H9 (cell line): ENCODE measurements around the gene CXCL10. TPM values are rescaled to one million over a fixed set of nuclear protein-coding genes. Genes with fewer than 3 reads are reported as not detected.

Source experiments
- DNase-seq: peaks from one replicate; pipeline ENCODE4 v3.0.0-alpha.2; 2017
- H2AFZ ChIP-seq: one replicate; pipeline ENCODE4 v1.6.1; 2013; ENCODE audit warnings: mild to moderate bottlenecking, low read length, control low read depth, moderate library complexity
- H2AK5ac ChIP-seq: 2 replicates; pipeline ENCODE4 v1.6.1; 2013; ENCODE audit warnings: low read length, control low read depth, mixed read lengths; ENCODE audit not compliant: insufficient read length
- H2BK120ac ChIP-seq: one replicate; pipeline ENCODE4 v1.6.1; 2013; ENCODE audit warnings: low read depth, mild to moderate bottlenecking, low read length, control low read depth, inconsistent platforms; ENCODE audit not compliant: poor library complexity, severe bottlenecking
- H2BK12ac ChIP-seq: 2 replicates; pipeline ENCODE4 v1.6.1; 2013; ENCODE audit warnings: low read length, control low read depth, mixed read lengths, low read depth; ENCODE audit not compliant: insufficient read length
- H2BK15ac ChIP-seq: 2 replicates; pipeline ENCODE4 v1.6.1; 2013; ENCODE audit warnings: low read depth, low read length, control low read depth
- H2BK20ac ChIP-seq: one replicate; pipeline ENCODE4 v1.6.1; 2013; ENCODE audit warnings: low read depth, mild to moderate bottlenecking, low read length, control low read depth, inconsistent platforms; ENCODE audit not compliant: poor library complexity, severe bottlenecking
- H2BK5ac ChIP-seq: 2 replicates; pipeline ENCODE4 v1.6.1; 2013; ENCODE audit warnings: low read length, control low read depth, mixed read lengths; ENCODE audit not compliant: insufficient read length
- H3K14ac ChIP-seq: 2 replicates; pipeline ENCODE4 v1.6.1; 2013; ENCODE audit warnings: low read length, control low read depth; ENCODE audit not compliant: insufficient read depth
- H3K18ac ChIP-seq: 2 replicates; pipeline ENCODE4 v1.6.1; 2013; ENCODE audit warnings: low read depth, mild to moderate bottlenecking, mixed read lengths, low read length, control low read depth; ENCODE audit not compliant: insufficient read length
- H3K23ac ChIP-seq: 2 replicates; pipeline ENCODE4 v1.6.1; 2013; ENCODE audit warnings: low read length, control low read depth, mixed read lengths, low read depth; ENCODE audit not compliant: insufficient read length
- H3K23me2 ChIP-seq: 2 replicates; pipeline ENCODE4 v1.6.1; 2013; ENCODE audit warnings: low read depth, mild to moderate bottlenecking, mixed read lengths, low read length, control low read depth; ENCODE audit not compliant: insufficient read length, poor library complexity, severe bottlenecking
- H3K27ac ChIP-seq: 2 replicates; pipeline ENCODE4 v1.5.1; 2013; ENCODE audit warnings: low read length, control low read depth, mixed read lengths, low read depth; ENCODE audit not compliant: insufficient read length
- H3K27me3 ChIP-seq: 2 replicates; pipeline ENCODE4 v1.6.1; 2013; ENCODE audit warnings: low read length, control low read depth, inconsistent platforms; ENCODE audit not compliant: insufficient read depth
- H3K4ac ChIP-seq: 2 replicates; pipeline ENCODE4 v1.6.1; 2013; ENCODE audit warnings: low read depth, mild to moderate bottlenecking, control low read depth, inconsistent platforms, low read length, moderate library complexity
- H3K4me1 ChIP-seq: 2 replicates; pipeline ENCODE4 v1.6.1; 2013; ENCODE audit warnings: low read length, control low read depth, inconsistent platforms; ENCODE audit not compliant: insufficient read depth
- H3K4me2 ChIP-seq: 2 replicates; pipeline ENCODE4 v1.6.1; 2013; ENCODE audit warnings: low read length, control low read depth, mixed read lengths; ENCODE audit not compliant: insufficient read length, insufficient read depth
- H3K56ac ChIP-seq: 2 replicates; pipeline ENCODE4 v1.6.1; 2013; ENCODE audit warnings: low read depth, mild to moderate bottlenecking, mixed read lengths, low read length, control low read depth; ENCODE audit not compliant: insufficient read length
- H3K79me1 ChIP-seq: 2 replicates; pipeline ENCODE4 v1.6.1; 2013; ENCODE audit warnings: low read depth, mild to moderate bottlenecking, moderate library complexity, low read length, control low read depth, inconsistent platforms; ENCODE audit not compliant: insufficient read depth, poor library complexity, severe bottlenecking
- H3K79me2 ChIP-seq: 2 replicates; pipeline ENCODE4 v1.6.1; 2013; ENCODE audit warnings: low read length, control low read depth, inconsistent platforms; ENCODE audit not compliant: insufficient read depth
- H3K9ac ChIP-seq: 2 replicates; pipeline ENCODE4 v1.6.1; 2013; ENCODE audit warnings: low read length, control low read depth, mixed read lengths; ENCODE audit not compliant: insufficient read length; ENCODE audit errors: extremely low read depth
- H3K9me3 ChIP-seq: one replicate; pipeline ENCODE4 v1.6.1; 2013; ENCODE audit warnings: low read depth, low read length, inconsistent platforms; ENCODE audit not compliant: control insufficient read depth
- H3T11ph ChIP-seq: one replicate; pipeline ENCODE4 v1.6.1; 2013; ENCODE audit warnings: mild to moderate bottlenecking, low read length, control low read depth, inconsistent platforms
- H4K20me1 ChIP-seq: one replicate; pipeline ENCODE4 v1.6.1; 2013; ENCODE audit not compliant: control insufficient read depth, insufficient read length, insufficient read depth
- H4K5ac ChIP-seq: 2 replicates; pipeline ENCODE4 v1.6.1; 2013; ENCODE audit warnings: low read depth, mild to moderate bottlenecking, mixed read lengths, low read length, control low read depth; ENCODE audit not compliant: insufficient read length
- H4K8ac ChIP-seq: replicated peaks from 2 replicates; pipeline ENCODE4 v1.6.1; 2013; ENCODE audit warnings: low read length, control low read depth, mixed read lengths, low read depth; ENCODE audit not compliant: insufficient read length
- H4K91ac ChIP-seq: 2 replicates; pipeline ENCODE4 v1.6.1; 2013; ENCODE audit warnings: low read depth, mild to moderate bottlenecking, moderate library complexity, mixed read lengths, low read length, control low read depth; ENCODE audit not compliant: insufficient read length
- H3K27ac Mint-ChIP-seq, 3 experiments: 2 replicates in 2 of 3; 3 replicates in 1 of 3; pipeline ENCODE4 v1.8.0; 2020 to 2021; ENCODE audit warnings: mixed read lengths in 3 of 3, mild to moderate bottlenecking in 1 of 3, moderate library complexity in 1 of 3
- H3K27me3 Mint-ChIP-seq: 2 replicates; pipeline ENCODE4 v1.8.0; 2021; ENCODE audit warnings: low read depth, mild to moderate bottlenecking, moderate library complexity, mixed read lengths
- H3K36me3 Mint-ChIP-seq, 3 experiments: 2 replicates in 2 of 3; 3 replicates in 1 of 3; pipeline ENCODE4 v1.8.0; 2020 to 2021; ENCODE audit warnings: low read depth in 3 of 3, mixed read lengths in 3 of 3; ENCODE audit not compliant: insufficient read depth in 1 of 3
- H3K4me1 Mint-ChIP-seq, 2 experiments: 2 replicates each; pipeline ENCODE4 v1.8.0; 2020; ENCODE audit warnings: mixed read lengths in 2 of 2
- H3K4me3 Mint-ChIP-seq, 2 experiments: 2 replicates in 1 of 2; 3 replicates in 1 of 2; pipeline ENCODE4 v1.8.0; 2020 to 2021; ENCODE audit warnings: mild to moderate bottlenecking in 2 of 2, mixed read lengths in 2 of 2, moderate library complexity in 1 of 2
- H3K9me3 Mint-ChIP-seq, 2 experiments: 2 replicates in 1 of 2; 3 replicates in 1 of 2; pipeline ENCODE4 v1.8.0; 2020; ENCODE audit warnings: mild to moderate bottlenecking in 2 of 2, mixed read lengths in 2 of 2, moderate library complexity in 1 of 2
- CTCF ChIP-seq: fragments of 200-600 bp; sonication (generic); conservative IDR thresholded peaks from 3 replicates; pipeline ENCODE4 v1.8.0; 2021; ENCODE audit warnings: antibody characterized with exemption, mild to moderate bottlenecking
- WGBS: extraction: QIAGEN DNeasy Blood & Tissue Kit; methylation state at CpG from one replicate; pipeline ENCODE4 v1.1.7; 2013; ENCODE audit warnings: missing lambda C conversion rate, low lambda C conversion rate, mixed read lengths; ENCODE audit not compliant: insufficient read length; ENCODE audit errors: extremely low coverage; 5-methylcytosine and 5-hydroxymethylcytosine counted together
- total RNA-seq: library from RNA; stranded (reverse); gene quantifications from 2 replicates; pipeline ENCODE4 v1.2.1, GENCODE V29; 2021

Gene CXCL10
- total RNA-seq, 1 experiment from 2014 or later = not detected

GRCh38 chr4:76024065-76024464 is 768 bp upstream of the CXCL10 start:
- Histone ChIP-seq H3K56ac (no peak overlapping the region), H2AFZ (no peak overlapping the region), H4K5ac (no peak overlapping the region), H4K91ac (no peak overlapping the region), H3K4me2 (no peak overlapping the region), H2BK15ac (no peak overlapping the region), H3K4ac (no peak overlapping the region), H2AK5ac (no peak overlapping the region), H3K9me3 (no peaks in the 10 kb centered on the region), H3T11ph (no peak overlapping the region), H2BK12ac (no peak overlapping the region), H4K8ac (no peak overlapping the region), H3K27ac (no peak overlapping the region), H4K20me1 (no peaks in the 10 kb centered on the region), H3K23me2 (no peaks in the 10 kb centered on the region), H3K79me2 (no peaks in the 10 kb centered on the region), H3K18ac (no peak overlapping the region), H2BK20ac (no peak overlapping the region), H3K4me1 (no peaks in the 10 kb centered on the region), H3K27me3 (no peaks in the 10 kb centered on the region), H3K9ac (no peak overlapping the region), H3K14ac (no peak overlapping the region), H3K79me1 (no peaks in the 10 kb centered on the region), H2BK120ac (no peak overlapping the region), H3K23ac (no peak overlapping the region), H2BK5ac (no peak overlapping the region)
- no peak for DNase-seq
- no peak for TF ChIP-seq CTCF
- Mint-ChIP-seq H3K4me3 (no peak overlapping the region), H3K36me3 (no peaks in the 10 kb centered on the region), H3K9me3 (no peaks in the 10 kb centered on the region; a peak in 1 of 5 replicates), H3K4me1 (no peaks in the 10 kb centered on the region), H3K27ac (no peak overlapping the region), H3K27me3 (peaks cover 2% of the 10 kb centered on the region; the same call in 1 of the 2 replicates)
- no CpG with 5 or more reads among the region's 4 CpGs for WGBS
